H1 (cell line): ENCODE results near the gene STARD13. TPM values are rescaled to one million over a fixed set of nuclear protein-coding genes. Genes with fewer than 3 reads are reported as not detected.
A peak's percentile ranks its signal among the peaks of the same experiment; 100 is the strongest.

Source experiments
- CTCF ChIA-PET: fragments of 300-600 bp; sonication (Branson Sonifier 250); formaldehyde crosslinking; loops from one replicate; lab custom pipeline; 2021; ENCODE audit not compliant: partially characterized antibody; lab: Charles Lee
- POLR2A ChIA-PET: fragments of 300-600 bp; sonication (Branson Sonifier 250); formaldehyde crosslinking; loops from one replicate; lab custom pipeline; 2021; ENCODE audit warnings: inconsistent platforms; ENCODE audit not compliant: partially characterized antibody; lab: Charles Lee
- DNase-seq, 2 experiments: peaks; one replicate each; pipeline versions ENCODE4 v3.0.0 to v3.0.0-alpha.2; 2010 to 2022; ENCODE audit warnings: low spot score in 2 of 2, low read depth in 1 of 2, mixed read lengths in 1 of 2
- FAIRE-seq: peaks from 2 replicates; lab custom pipeline; 2011; peaks lifted over from hg19 to GRCh38; lab: Jason Lieb, UNC
- H2AFZ ChIP-seq: 2 replicates; pipeline ENCODE4 v1.8.1; 2012; ENCODE audit warnings: low read length, inconsistent platforms
- H2AK5ac ChIP-seq: 2 replicates; pipeline ENCODE4 v1.6.1; 2013; ENCODE audit warnings: low read depth, low read length
- H2BK120ac ChIP-seq: replicated peaks from 2 replicates; pipeline ENCODE3; 2013; ENCODE audit warnings: low read depth, low read length, inconsistent platforms
- H2BK12ac ChIP-seq: 2 replicates; pipeline ENCODE4 v1.6.1; 2013; ENCODE audit warnings: low read depth, low read length
- H2BK15ac ChIP-seq: 2 replicates; pipeline ENCODE4 v1.6.1; 2013; ENCODE audit warnings: low read length
- H2BK20ac ChIP-seq: 2 replicates; pipeline ENCODE4 v1.6.1; 2013; ENCODE audit warnings: low read length
- H2BK5ac ChIP-seq: 2 replicates; pipeline ENCODE4 v1.6.1; 2013; ENCODE audit warnings: low read depth, low read length
- H3K14ac ChIP-seq: 2 replicates; pipeline ENCODE4 v1.6.1; 2013; ENCODE audit warnings: inconsistent platforms; ENCODE audit not compliant: insufficient read length
- H3K18ac ChIP-seq: 2 replicates; pipeline ENCODE4 v1.6.1; 2013; ENCODE audit warnings: low read length; ENCODE audit errors: extremely low read depth
- H3K23ac ChIP-seq: 2 replicates; pipeline ENCODE4 v1.6.1; 2013; ENCODE audit warnings: inconsistent platforms; ENCODE audit not compliant: insufficient read length
- H3K23me2 ChIP-seq: 2 replicates; pipeline ENCODE4 v1.6.1; 2013; ENCODE audit warnings: low read depth, low read length
- H3K27ac ChIP-seq: 2 replicates; pipeline ENCODE4 v1.6.1; 2011; ENCODE audit warnings: low read depth, low read length, inconsistent platforms
- H3K27me3 ChIP-seq, 4 experiments: replicated peaks in 1 of 4; 1 replicate in 1 of 4; 2 replicates in 3 of 4; pipeline versions ENCODE4 v1.6.1 to v1.8.1; 2011 to 2013; ENCODE audit warnings: low read length in 3 of 4, mild to moderate bottlenecking in 3 of 4, inconsistent platforms in 2 of 4, mixed read lengths in 2 of 4, moderate library complexity in 1 of 4; ENCODE audit not compliant: control insufficient read depth in 3 of 4, insufficient read depth in 3 of 4; ENCODE audit errors: extremely low read depth in 1 of 4
- H3K36me3 ChIP-seq, 4 experiments: 2 replicates each; pipeline versions ENCODE4 v1.6.1 to v1.8.1; 2011 to 2013; ENCODE audit warnings: mild to moderate bottlenecking in 4 of 4, low read length in 3 of 4, moderate library complexity in 2 of 4, control low read depth in 1 of 4, inconsistent platforms in 1 of 4; ENCODE audit not compliant: insufficient read depth in 4 of 4, control insufficient read depth in 2 of 4
- H3K4ac ChIP-seq: replicated peaks from 2 replicates; pipeline ENCODE3; 2013; ENCODE audit warnings: low read length, low read depth, mixed read lengths, inconsistent platforms; ENCODE audit not compliant: insufficient read length
- H3K4me1 ChIP-seq, 4 experiments: replicated peaks in 1 of 4; 1 replicate in 1 of 4; 2 replicates in 3 of 4; pipeline versions ENCODE4 v1.6.1 to v1.8.1; 2011 to 2013; ENCODE audit warnings: low read length in 3 of 4, inconsistent platforms in 2 of 4, mixed read lengths in 1 of 4; ENCODE audit not compliant: insufficient read depth in 4 of 4, control insufficient read depth in 3 of 4
- H3K4me2 ChIP-seq, 2 experiments: 2 replicates each; pipeline versions ENCODE4 v1.6.1 to v1.8.1; 2011 to 2013; ENCODE audit warnings: low read depth in 2 of 2, low read length in 2 of 2, control low read depth in 1 of 2, inconsistent platforms in 1 of 2, mild to moderate bottlenecking in 1 of 2; ENCODE audit not compliant: insufficient read depth in 1 of 2
- H3K4me3 ChIP-seq, 4 experiments: fragments of 200-600, 300-600 bp in 1 of 4; sonication (generic), shearing (Covaris generic), sonication (Bioruptor Twin) in 1 of 4; 2 replicates each; pipeline versions ENCODE4 v1.5.1 to v1.8.1; 2011 to 2016; ENCODE audit warnings: low read length in 4 of 4, low read depth in 3 of 4, control low read depth in 2 of 4, inconsistent platforms in 2 of 4, mild to moderate bottlenecking in 2 of 4, mixed read lengths in 1 of 4, moderate library complexity in 1 of 4; ENCODE audit not compliant: insufficient read depth in 2 of 4; ENCODE audit errors: extremely low read depth in 1 of 4
- H3K56ac ChIP-seq: replicated peaks from 2 replicates; pipeline ENCODE3; 2013; ENCODE audit warnings: low read depth, mild to moderate bottlenecking, mixed read lengths, low read length, inconsistent platforms; ENCODE audit not compliant: insufficient read length
- H3K79me1 ChIP-seq: 2 replicates; pipeline ENCODE4 v1.6.1; 2013; ENCODE audit warnings: low read depth, low read length, control low read depth
- H3K79me2 ChIP-seq, 2 experiments: 2 replicates each; pipeline versions ENCODE4 v1.6.1 to v1.8.1; 2012 to 2013; ENCODE audit warnings: low read length in 2 of 2, mild to moderate bottlenecking in 2 of 2, inconsistent platforms in 1 of 2; ENCODE audit not compliant: insufficient read depth in 2 of 2, control insufficient read depth in 1 of 2
- H3K9ac ChIP-seq, 4 experiments: replicated peaks in 1 of 4; 1 replicate in 1 of 4; 2 replicates in 3 of 4; pipeline versions ENCODE4 v1.6.1 to v1.8.1; 2011 to 2013; ENCODE audit warnings: low read depth in 3 of 4, low read length in 3 of 4, control low read depth in 2 of 4, mild to moderate bottlenecking in 2 of 4, moderate library complexity in 2 of 4, inconsistent platforms in 1 of 4; ENCODE audit errors: extremely low read depth in 1 of 4
- H3K9me3 ChIP-seq, 2 experiments: 2 replicates each; pipeline versions ENCODE4 v1.6.1 to v1.8.1; 2012 to 2013; ENCODE audit warnings: mild to moderate bottlenecking in 2 of 2, moderate library complexity in 2 of 2, control low read depth in 1 of 2, inconsistent platforms in 1 of 2, low read depth in 1 of 2, low read length in 1 of 2, mixed read lengths in 1 of 2; ENCODE audit not compliant: insufficient read depth in 2 of 2
- H4K20me1 ChIP-seq, 2 experiments: replicated peaks in 1 of 2; 2 replicates each; pipeline versions ENCODE3 to v1.8.1; 2011 to 2013; ENCODE audit warnings: inconsistent platforms in 2 of 2, low read length in 2 of 2, mild to moderate bottlenecking in 1 of 2; ENCODE audit not compliant: insufficient read depth in 2 of 2, control insufficient read depth in 1 of 2
- H4K5ac ChIP-seq: 2 replicates; pipeline ENCODE4 v1.6.1; 2013; ENCODE audit warnings: low read length, low read depth, mixed read lengths, inconsistent platforms; ENCODE audit not compliant: insufficient read length
- H4K8ac ChIP-seq: 2 replicates; pipeline ENCODE4 v1.8.0; 2013; ENCODE audit warnings: mild to moderate bottlenecking, moderate library complexity, low read length, inconsistent platforms; ENCODE audit not compliant: insufficient read depth; ENCODE audit errors: extremely low read depth
- H4K91ac ChIP-seq: replicated peaks from 2 replicates; pipeline ENCODE3; 2013; ENCODE audit warnings: low read length, mixed read lengths, inconsistent platforms; ENCODE audit not compliant: insufficient read length
- CHD2 ChIP-seq: IDR thresholded peaks from 2 replicates; pipeline ENCODE4 v1.6.1; 2012; ENCODE audit warnings: low read length, improper control_type of control experiment
- E2F6 ChIP-seq: IDR thresholded peaks from 2 replicates; pipeline ENCODE4 v1.6.1; 2012; ENCODE audit warnings: inconsistent platforms
- JUN ChIP-seq: IDR thresholded peaks from 2 replicates; pipeline ENCODE4 v1.6.1; 2011; ENCODE audit warnings: low read depth, mild to moderate bottlenecking, improper control_type of control experiment, low read length
- MAFK ChIP-seq: IDR thresholded peaks from 2 replicates; pipeline ENCODE4 v1.6.1; 2012; ENCODE audit warnings: low read depth, mild to moderate bottlenecking, improper control_type of control experiment, low read length
- POLR2AphosphoS5 ChIP-seq: IDR thresholded peaks from 2 replicates; pipeline ENCODE4 v1.6.1; 2011; ENCODE audit warnings: low read depth, low read length
- POU5F1 ChIP-seq: IDR thresholded peaks from 2 replicates; pipeline ENCODE4 v1.6.1; 2011; ENCODE audit warnings: low read depth, mild to moderate bottlenecking, low read length, moderate library complexity
- RBBP5 ChIP-seq: IDR thresholded peaks from 2 replicates; pipeline ENCODE4 v1.7.1; 2012; ENCODE audit warnings: low read depth, mild to moderate bottlenecking, inconsistent platforms, low read length, moderate library complexity, borderline replicate concordance
- WGBS, 2 experiments: shearing (Covaris generic) in 1 of 2; methylation state at CpG; one replicate each; pipeline versions ENCODE4 v1.1.6 to v1.1.7; 2013 to 2015; ENCODE audit warnings: low lambda C conversion rate in 2 of 2, mixed read lengths in 2 of 2, inconsistent platforms in 1 of 2, low coverage in 1 of 2, missing lambda C conversion rate in 1 of 2; ENCODE audit not compliant: insufficient replicate concordance in 2 of 2, insufficient coverage in 1 of 2, insufficient read length in 1 of 2; ENCODE audit errors: extremely low coverage in 1 of 2, missing lambda C conversion rate in 1 of 2; 5-methylcytosine and 5-hydroxymethylcytosine counted together
- polyA plus RNA-seq, 7 experiments: library from polyadenylated mRNA; depleted of rRNA in 3 of 7; stranded (reverse) in 5 of 7; unstranded in 2 of 7; fragments of >200 nt in 5 of 7; fragments of 200-250 nt in 2 of 7; gene quantifications; 1 replicate in 5 of 7; 2 replicates in 1 of 7; 4 replicates in 1 of 7; pipeline versions ENCODE4 v1.2.1 to v1.2.3, GENCODE V29; 2011 to 2013; ENCODE audit warnings: missing spikeins in 2 of 7, mixed read lengths in 2 of 7
- total RNA-seq: library from RNA; stranded (reverse); fragmentation: NEBNext Ultra II Directional; extraction: Animal tissue kit (Norgen Biotek cat#: 25700); gene quantifications from 2 replicates; pipeline ENCODE4 v1.2.1, GENCODE V29; 2021

The STARD13 gene
- total and polyA plus RNA-seq, 2 of the 8 experiments (the other 6 are each of a cell fraction or from before 2014, with no cell fraction given) = 0.82 to 2.9 TPM

- no peak overlapping the region for H3K23ac ChIP-seq
- H2BK15ac ChIP-seq = no peak overlapping the region
- H2AK5ac ChIP-seq = no peak overlapping the region
- H2AFZ ChIP-seq = no peak overlapping the region
- no peak overlapping the region for H4K5ac ChIP-seq
- H3K4me1 ChIP-seq = no peaks in the 10 kb centered on the region
- ChIA-PET POLR2A (no interaction called here), CTCF (interaction anchor here (0.7 to 1.2 kb wide), 4 partner anchors 13 to 115 kb away, joined by 3 read pairs; no protein-coding TSS in a partner anchor)
- H3K9me3 ChIP-seq = no peaks in the 10 kb centered on the region
- H3K14ac ChIP-seq = no peak overlapping the region
- H3K4me2 ChIP-seq = no peak overlapping the region
- H4K91ac ChIP-seq = no peak overlapping the region
- no peak for DNase-seq
- peak overlapping the region; percentile 38; the same call in 1 of the 2 replicates for H2BK5ac ChIP-seq
- no peaks in the 10 kb centered on the region; a peak in 1 of 4 replicates for H3K79me2 ChIP-seq
- H3K27ac ChIP-seq = no peak overlapping the region
- H2BK20ac ChIP-seq = no peak overlapping the region
- no peaks in the 10 kb centered on the region for H3K79me1 ChIP-seq
- H3K36me3 ChIP-seq = no peaks in the 10 kb centered on the region
- no peaks in the 10 kb centered on the region for H3K27me3 ChIP-seq
- FAIRE-seq = no peak
- no peak overlapping the region for H3K4me3 ChIP-seq
- H3K23me2 ChIP-seq = no peaks in the 10 kb centered on the region
- H3K18ac ChIP-seq = no peak overlapping the region
- no peak overlapping the region for H3K9ac ChIP-seq
- H4K20me1 ChIP-seq = no peaks in the 10 kb centered on the region
- H2BK120ac ChIP-seq = no peak overlapping the region
- no peak overlapping the region for H3K4ac ChIP-seq
- 96% methylated on average over 12 of the region's 12 CpGs; no CpG with 5 or more reads in 1 of the 2 experiments for WGBS, 2 experiments
- H3K56ac ChIP-seq = no peak overlapping the region
- H4K8ac ChIP-seq = no peak overlapping the region
- no peak for TF ChIP-seq MAFK
- no peak for TF ChIP-seq POU5F1
- TF ChIP-seq RBBP5 = no peak
- TF ChIP-seq E2F6 = no peak
- TF ChIP-seq JUN = no peak
- TF ChIP-seq POLR2AphosphoS5 = no peak
- no peak for TF ChIP-seq CHD2
- no peak overlapping the region for H2BK12ac ChIP-seq
Observed at GRCh38 chr13:33112766-33113165, 172.8 kb downstream of the STARD13 start.
